Caco-2 (cell line): ENCODE measurements around the gene IFT74. TPM values are rescaled to one million over a fixed set of nuclear protein-coding genes. Genes with fewer than 3 reads are reported as not detected.

Experiments
- BruUV-seq: library from RNA; stranded (reverse); fragments of 400-500 nt; replicated peaks from 2 replicates; lab custom pipeline; 2021; lab: Mats Ljungman, UMichigan
- CTCF ChIA-PET: fragments of 300-600 bp; sonication (Branson Sonifier 250); formaldehyde crosslinking; loops from one replicate; lab custom pipeline; 2022; ENCODE audit warnings: antibody characterized with exemption; lab: Charles Lee
- POLR2A ChIA-PET: fragments of 300-600 bp; sonication (Branson Sonifier 250); formaldehyde crosslinking; loops from one replicate; lab custom pipeline; 2022; ENCODE audit warnings: antibody characterized with exemption; lab: Charles Lee
- DNase-seq, 2 experiments: peaks; one replicate each; pipeline versions ENCODE4 v3.0.0 to v3.0.0-alpha.2; 2020 to 2022
- H3K27me3 ChIP-seq: replicated peaks from 2 replicates; pipeline ENCODE4 v1.6.0; 2011; ENCODE audit warnings: low read length; ENCODE audit not compliant: control insufficient read depth, insufficient read depth
- H3K36me3 ChIP-seq: 2 replicates; pipeline ENCODE4 v1.5.1; 2011; ENCODE audit warnings: low read length; ENCODE audit not compliant: control insufficient read depth, insufficient read depth
- H3K4me1 ChIP-seq: fragments of 250-450 bp; sonication (Bioruptor Pico); 2 replicates; pipeline ENCODE4 v1.5.1; 2020; ENCODE audit warnings: mild to moderate bottlenecking
- H3K4me3 ChIP-seq: 2 replicates; pipeline ENCODE4 v1.5.1; 2011; ENCODE audit warnings: low read depth, mild to moderate bottlenecking, control low read depth, low read length
- H3K9me3 ChIP-seq: fragments of 250-450 bp; sonication (Bioruptor Pico); 2 replicates; pipeline ENCODE4 v1.5.1; 2020; ENCODE audit warnings: mild to moderate bottlenecking, moderate library complexity
- H3K27ac Mint-ChIP-seq: one replicate; pipeline ENCODE4 v1.8.0; 2022; ENCODE audit warnings: mixed read lengths; ENCODE audit not compliant: unreplicated experiment
- H3K27me3 Mint-ChIP-seq: one replicate; pipeline ENCODE4 v1.8.0; 2022; ENCODE audit warnings: mixed read lengths; ENCODE audit not compliant: insufficient read depth, unreplicated experiment
- H3K36me3 Mint-ChIP-seq: one replicate; pipeline ENCODE4 v1.8.0; 2022; ENCODE audit warnings: mild to moderate bottlenecking, mixed read lengths; ENCODE audit not compliant: insufficient read depth, unreplicated experiment
- H3K4me1 Mint-ChIP-seq: one replicate; pipeline ENCODE4 v1.8.0; 2022; ENCODE audit warnings: low read depth, mixed read lengths; ENCODE audit not compliant: unreplicated experiment
- H3K4me3 Mint-ChIP-seq: one replicate; pipeline ENCODE4 v1.8.0; 2022; ENCODE audit warnings: mild to moderate bottlenecking, moderate library complexity, mixed read lengths; ENCODE audit not compliant: unreplicated experiment
- H3K9me3 Mint-ChIP-seq: one replicate; pipeline ENCODE4 v1.8.0; 2022; ENCODE audit warnings: mixed read lengths; ENCODE audit not compliant: unreplicated experiment
- intact Hi-C: fragments of 100-400 bp; cut with micrococcal nuclease; formaldehyde crosslinking; loops from one replicate; pipeline ENCODE4 v1.10.0; 2022; ENCODE audit not compliant: unreplicated experiment
- total RNA-seq: library from RNA; stranded (reverse); gene quantifications from 2 replicates; pipeline ENCODE4 v1.2.3, GENCODE V29; 2022
- TF ChIP-seq, protein P1 (sequence below), 2 experiments: fragments of 200-600 bp in 1 of 2; IDR thresholded peaks; 1 replicate in 1 of 2; 2 replicates in 1 of 2; pipeline versions ENCODE4 v1.5.1 to v1.8.0; 2011 to 2022; ENCODE audit warnings: antibody characterized with exemption in 1 of 2, control low read depth in 1 of 2, inconsistent platforms in 1 of 2, low read depth in 1 of 2, low read length in 1 of 2, mild to moderate bottlenecking in 1 of 2, moderate library complexity in 1 of 2; ENCODE audit not compliant: insufficient read depth in 1 of 2, severe bottlenecking in 1 of 2, unreplicated experiment in 1 of 2

IFT74 gene
- total RNA-seq, 1 experiment from 2014 or later, result 3.7 TPM

DNA sequence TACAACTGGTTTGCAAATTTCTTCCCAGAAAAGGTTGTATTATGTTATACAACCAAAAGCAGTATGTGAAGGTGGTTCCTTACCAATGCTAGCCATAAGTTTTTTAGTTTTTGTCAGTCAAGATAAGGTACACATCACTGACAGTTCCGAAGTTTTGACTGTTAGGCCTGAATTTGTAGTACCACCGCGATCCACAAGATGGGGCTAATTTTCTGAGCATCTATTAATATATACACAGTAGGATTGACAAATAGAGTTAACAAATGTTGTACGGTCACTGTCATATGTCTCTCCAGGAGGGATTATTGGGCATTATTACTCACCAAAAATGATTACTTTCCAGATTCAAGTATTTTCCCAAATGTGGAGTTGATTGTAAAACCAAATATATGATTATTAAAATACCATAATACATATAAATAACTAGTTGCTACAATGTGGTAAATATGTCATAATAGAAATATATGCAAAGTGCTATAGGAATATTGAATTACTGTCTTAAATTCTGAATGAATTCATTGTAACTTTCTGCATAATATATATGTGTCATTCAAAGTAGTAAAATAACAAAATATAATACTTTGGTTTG is 77.7 kb downstream of the IFT74 start:
- POLR2A ChIA-PET, result no interaction called here
- H3K4me3 Mint-ChIP-seq, result no peak overlapping the region
- Histone ChIP-seq H3K27me3 (no peaks in the 10 kb centered on the region), H3K36me3 (no peaks in the 10 kb centered on the region), H3K4me3 (no peak overlapping the region), H3K4me1 (no peaks in the 10 kb centered on the region), H3K9me3 (no peaks in the 10 kb centered on the region)
- no peaks in the 10 kb centered on the region for H3K4me1 Mint-ChIP-seq
- intact Hi-C loops, result loop anchor here (1.0 kb wide), 1 partner anchor 242 kb away; no protein-coding TSS in a partner anchor
- no peaks in the 10 kb centered on the region for H3K36me3 Mint-ChIP-seq
- TF ChIP-seq, protein P1, sequence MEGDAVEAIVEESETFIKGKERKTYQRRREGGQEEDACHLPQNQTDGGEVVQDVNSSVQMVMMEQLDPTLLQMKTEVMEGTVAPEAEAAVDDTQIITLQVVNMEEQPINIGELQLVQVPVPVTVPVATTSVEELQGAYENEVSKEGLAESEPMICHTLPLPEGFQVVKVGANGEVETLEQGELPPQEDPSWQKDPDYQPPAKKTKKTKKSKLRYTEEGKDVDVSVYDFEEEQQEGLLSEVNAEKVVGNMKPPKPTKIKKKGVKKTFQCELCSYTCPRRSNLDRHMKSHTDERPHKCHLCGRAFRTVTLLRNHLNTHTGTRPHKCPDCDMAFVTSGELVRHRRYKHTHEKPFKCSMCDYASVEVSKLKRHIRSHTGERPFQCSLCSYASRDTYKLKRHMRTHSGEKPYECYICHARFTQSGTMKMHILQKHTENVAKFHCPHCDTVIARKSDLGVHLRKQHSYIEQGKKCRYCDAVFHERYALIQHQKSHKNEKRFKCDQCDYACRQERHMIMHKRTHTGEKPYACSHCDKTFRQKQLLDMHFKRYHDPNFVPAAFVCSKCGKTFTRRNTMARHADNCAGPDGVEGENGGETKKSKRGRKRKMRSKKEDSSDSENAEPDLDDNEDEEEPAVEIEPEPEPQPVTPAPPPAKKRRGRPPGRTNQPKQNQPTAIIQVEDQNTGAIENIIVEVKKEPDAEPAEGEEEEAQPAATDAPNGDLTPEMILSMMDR (IDR thresholded peaks at IDR 0.05; ENCODE audit: insufficient read depth in 1 of 2, low read depth in 1 of 2, low read length in 1 of 2, severe bottlenecking in 1 of 2, unreplicated experiment in 1 of 2), result peak; percentile 26 to 40
- BruUV-seq, result no TSS peak
- peak; percentile 26 to 35 for DNase-seq
- H3K27me3 Mint-ChIP-seq, result no peaks in the 10 kb centered on the region
- no peak overlapping the region for H3K27ac Mint-ChIP-seq
- H3K9me3 Mint-ChIP-seq, result no peaks in the 10 kb centered on the region
- CTCF ChIA-PET, result no interaction called here

DNA sequence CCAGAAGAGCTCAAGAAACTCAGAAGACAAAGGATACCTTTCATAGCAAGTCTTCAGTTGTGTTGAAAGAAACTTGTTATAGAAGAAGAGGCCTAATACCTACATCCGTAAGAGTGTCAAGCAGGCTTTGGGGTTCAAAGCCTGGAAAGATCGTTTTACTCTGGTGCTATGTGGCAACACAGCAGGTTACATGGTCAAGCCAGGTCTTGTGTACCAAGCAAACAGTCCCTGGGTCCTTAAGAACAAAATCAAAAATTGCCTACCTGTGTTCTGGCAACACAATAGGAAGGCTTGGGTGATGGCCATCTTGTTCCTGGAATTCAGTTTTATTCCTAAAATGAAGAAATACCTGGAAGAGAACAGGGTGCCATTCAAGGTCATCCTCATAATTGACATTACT is 81.3 kb downstream of the IFT74 start:
- CTCF ChIA-PET, result no interaction called here
- no peak for DNase-seq
- no TSS peak for BruUV-seq
- H3K36me3 ChIP-seq, result no peaks in the 10 kb centered on the region
- H3K4me3 ChIP-seq, result no peak overlapping the region
- no peaks in the 10 kb centered on the region for H3K36me3 Mint-ChIP-seq
- no peaks in the 10 kb centered on the region for H3K27me3 ChIP-seq
- no peak overlapping the region for H3K27ac Mint-ChIP-seq
- TF ChIP-seq, protein P1 (IDR thresholded peaks at IDR 0.05; ENCODE audit: insufficient read depth in 1 of 2, low read depth in 1 of 2, low read length in 1 of 2, severe bottlenecking in 1 of 2, unreplicated experiment in 1 of 2), result no peak
- no peaks in the 10 kb centered on the region for H3K4me1 Mint-ChIP-seq
- no peaks in the 10 kb centered on the region for H3K9me3 Mint-ChIP-seq
- H3K9me3 ChIP-seq, result no peaks in the 10 kb centered on the region
- no peak overlapping the region for H3K4me3 Mint-ChIP-seq
- POLR2A ChIA-PET, result no interaction called here
- no peaks in the 10 kb centered on the region for H3K27me3 Mint-ChIP-seq
- intact Hi-C loops, result no loop called here
- no peaks in the 10 kb centered on the region for H3K4me1 ChIP-seq

DNA sequence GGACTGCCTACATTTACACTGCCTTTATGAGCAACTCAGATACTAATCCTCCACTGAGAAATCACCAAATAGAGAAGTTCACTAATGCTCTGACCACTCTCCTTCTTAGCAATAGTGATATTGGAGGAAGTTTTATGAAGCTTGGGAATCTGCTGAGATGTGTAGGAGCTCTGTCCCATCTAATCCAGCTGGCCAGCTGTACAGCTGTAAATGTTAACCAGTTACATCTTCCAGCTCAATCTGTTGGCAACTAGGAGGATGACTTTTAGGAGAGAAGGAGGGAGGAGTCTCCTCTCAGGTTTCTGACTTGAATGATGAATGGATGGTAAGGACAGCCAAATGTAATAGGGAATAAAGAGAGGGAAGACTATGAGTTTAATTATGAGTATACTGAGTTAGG is 85.5 kb downstream of the IFT74 start:
- Histone ChIP-seq H3K4me1 (no peaks in the 10 kb centered on the region), H3K4me3 (no peak overlapping the region), H3K36me3 (no peaks in the 10 kb centered on the region), H3K27me3 (no peaks in the 10 kb centered on the region), H3K9me3 (no peaks in the 10 kb centered on the region)
- Mint-ChIP-seq H3K27ac (no peak overlapping the region), H3K4me3 (no peak overlapping the region), H3K36me3 (no peaks in the 10 kb centered on the region), H3K9me3 (no peaks in the 10 kb centered on the region), H3K27me3 (no peaks in the 10 kb centered on the region), H3K4me1 (no peaks in the 10 kb centered on the region)
- DNase-seq, result no peak
- TF ChIP-seq, protein P1 (IDR thresholded peaks at IDR 0.05; ENCODE audit: insufficient read depth in 1 of 2, low read depth in 1 of 2, low read length in 1 of 2, severe bottlenecking in 1 of 2, unreplicated experiment in 1 of 2), result no peak
- CTCF ChIA-PET, result no interaction called here
- no TSS peak for BruUV-seq
- intact Hi-C loops, result no loop called here
- POLR2A ChIA-PET, result no interaction called here
